GM12801 (cell line): ENCODE data around the gene LSS.

Source experiments
- CTCF ChIP-seq: IDR thresholded peaks from one replicate; pipeline ENCODE4 v1.5.1; 2011; ENCODE audit warnings: control low read depth; ENCODE audit not compliant: insufficient read length; ENCODE audit errors: extremely low read depth

Gene LSS

DNA sequence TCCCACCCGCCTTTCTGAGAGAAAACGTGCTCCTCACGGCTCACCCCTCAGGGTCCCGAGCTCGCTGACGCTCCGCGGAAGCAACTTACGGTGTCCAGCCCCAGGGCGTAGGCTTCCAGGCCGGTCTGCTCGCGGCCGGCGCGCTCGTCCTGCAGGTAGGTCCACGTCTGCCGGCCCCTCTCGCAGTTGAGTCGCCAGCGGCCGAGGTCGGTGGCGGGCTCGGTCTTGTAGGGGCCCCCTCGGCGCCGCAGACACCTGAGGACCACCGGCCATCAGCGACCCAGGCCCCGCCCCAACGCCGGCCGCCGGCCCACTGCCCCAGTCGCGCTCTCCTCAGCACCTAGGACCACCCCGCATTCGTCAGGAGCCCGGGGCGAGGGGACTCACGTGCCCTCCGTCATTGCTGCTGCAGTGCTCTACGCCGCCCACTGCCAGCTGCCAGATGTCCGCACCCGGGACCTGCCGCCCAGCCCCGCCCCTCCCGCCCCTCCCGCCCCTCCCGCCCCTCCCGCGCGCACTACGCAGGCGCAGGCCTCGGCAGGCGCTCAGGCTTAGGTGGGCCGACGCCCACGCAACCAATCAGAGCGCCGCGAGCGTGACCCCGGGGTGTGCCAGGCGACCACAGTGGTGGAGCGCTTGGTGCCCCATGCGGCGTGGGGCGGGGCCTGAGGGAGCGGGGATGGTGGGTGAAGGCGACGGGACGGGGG, at the start of gene LSS:
Gene LSS (minus strand): TSS at position 430 of the 707 bp plus-strand sequence. CDS start 29 bp downstream, at position 401.
- TF ChIP-seq CTCF = no peak

DNA sequence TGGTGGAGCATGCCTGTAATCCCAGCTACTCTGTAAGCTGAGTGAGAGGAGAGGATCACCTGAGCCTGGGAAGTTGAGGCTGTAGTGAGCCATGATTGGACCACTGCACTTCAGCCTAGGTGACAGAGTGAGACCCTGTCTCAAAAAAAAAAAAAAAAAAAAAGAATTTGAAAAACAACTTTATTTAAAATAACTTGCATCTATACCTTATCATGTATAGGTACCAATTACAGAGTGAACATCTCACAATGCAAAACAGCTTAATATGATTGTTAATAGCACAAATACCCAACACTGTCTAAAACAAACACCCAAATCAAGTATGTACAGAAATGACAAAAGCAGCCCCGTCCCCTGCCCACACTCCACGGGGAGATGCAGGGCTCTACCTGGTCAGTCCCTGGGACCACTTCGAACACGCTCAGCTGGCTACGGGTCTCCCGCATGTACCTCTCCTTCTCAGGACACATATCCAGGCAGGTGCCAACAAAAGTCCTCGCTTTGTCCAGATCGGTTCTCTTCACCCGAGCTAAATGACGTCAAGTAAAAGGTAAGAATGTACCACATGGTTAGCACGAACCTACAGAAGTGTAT, 46.3 kb upstream of the LSS start:
- TF ChIP-seq CTCF = no peak

GRCh38 chr21:46273341-46273740, 44.8 kb upstream of the LSS start:
- no peak for TF ChIP-seq CTCF

DNA sequence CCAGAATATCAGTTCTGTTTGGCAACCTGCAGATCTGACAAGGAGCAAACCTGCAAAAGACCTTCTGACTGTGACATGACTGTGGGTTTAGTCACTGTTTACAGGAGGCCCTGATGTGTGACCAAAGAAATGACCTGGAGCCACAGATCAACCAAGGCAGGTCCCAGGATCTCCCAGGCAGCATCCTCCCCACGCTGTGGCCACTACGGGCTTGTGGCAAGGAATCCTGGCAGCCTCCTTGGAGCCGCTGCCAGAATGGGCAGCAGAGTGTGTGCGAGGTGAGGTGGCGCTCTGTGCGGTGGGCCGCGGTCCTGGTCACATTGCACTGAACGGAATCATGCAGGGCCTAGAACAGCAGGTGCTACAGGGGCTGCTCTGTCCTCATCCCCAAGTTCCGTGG, 40.9 kb upstream of the LSS start:
- TF ChIP-seq CTCF = no peak

DNA sequence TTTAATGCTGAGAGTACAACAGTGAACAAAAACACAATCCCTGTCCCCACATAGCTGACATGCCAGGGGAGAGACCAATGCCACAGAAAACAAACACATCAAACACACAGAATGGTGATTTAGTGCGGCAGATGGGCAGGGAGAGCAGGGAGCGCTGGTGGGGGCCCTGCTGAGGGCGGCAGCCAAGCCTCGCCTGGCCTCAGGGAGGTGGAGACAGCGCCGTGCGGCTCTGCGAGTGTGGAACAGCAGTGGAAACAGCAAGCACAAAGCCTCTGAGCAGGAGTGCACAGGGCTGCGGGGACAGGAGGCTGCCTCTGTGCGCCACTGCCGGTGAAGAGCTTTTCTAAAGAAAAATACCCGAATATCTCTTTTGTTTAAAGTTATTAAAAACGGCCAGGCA, 39.8 kb upstream of the LSS start:
- no peak for TF ChIP-seq CTCF

DNA sequence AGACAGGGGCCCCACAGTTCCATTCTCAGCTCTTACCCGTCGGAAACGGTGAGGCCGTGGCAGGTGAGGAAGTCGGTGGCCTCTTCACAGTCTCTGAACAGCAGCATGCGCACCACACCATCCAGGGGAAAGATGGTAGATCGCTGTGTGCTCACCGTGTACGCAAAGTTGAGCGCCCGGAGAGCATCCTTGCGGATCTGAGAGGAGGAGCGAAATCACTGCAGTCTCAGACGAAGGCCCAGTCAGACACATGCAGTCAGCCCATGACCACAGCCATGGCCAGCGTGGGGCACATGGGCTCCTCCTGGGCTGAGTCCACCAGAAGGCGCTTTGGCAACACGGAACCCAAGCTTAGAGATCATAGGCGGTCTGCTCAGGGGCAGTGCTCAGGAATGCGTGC, 38.4 kb upstream of the LSS start:
- TF ChIP-seq CTCF = no peak

GRCh38 chr21:46265736-46266525, 37.4 kb upstream of the LSS start:
- no peak for TF ChIP-seq CTCF
